ENCODE results near the gene INPPL1.
"Not testable (repeated sequence)": the region's sequence is repeated elsewhere in the genome, so short reads cannot be mapped to it uniquely, and the experiment has no call there.

Gene INPPL1

DNA sequence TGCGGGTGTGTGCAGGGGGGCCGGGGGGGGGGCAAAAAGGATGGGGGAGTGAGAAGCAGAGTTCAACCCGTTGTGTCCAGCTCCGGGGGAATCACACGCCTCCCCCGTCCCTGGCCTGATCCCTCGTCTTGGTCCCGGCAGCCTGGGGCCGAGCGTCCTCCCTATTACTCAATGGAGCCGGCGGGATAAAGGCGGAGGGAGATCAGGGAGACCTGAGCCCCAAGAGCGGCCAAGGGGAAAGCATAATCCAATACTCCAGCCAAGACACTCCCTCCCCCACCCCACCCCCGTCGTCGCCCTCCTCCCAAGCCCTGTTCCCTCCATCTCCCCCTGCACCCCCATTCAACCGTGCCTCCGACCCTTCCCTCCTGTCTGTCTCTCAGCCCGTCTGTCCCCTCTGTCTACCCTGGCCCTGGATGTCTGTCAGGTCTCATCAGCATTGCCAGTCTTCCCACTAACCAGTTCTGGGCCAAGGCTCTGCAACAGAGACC lies 16.8 kb downstream of the INPPL1 start:
- H3K4me3 ChIP-seq (ENCODE audit: low read depth, low read length) = no peak overlapping the region

DNA sequence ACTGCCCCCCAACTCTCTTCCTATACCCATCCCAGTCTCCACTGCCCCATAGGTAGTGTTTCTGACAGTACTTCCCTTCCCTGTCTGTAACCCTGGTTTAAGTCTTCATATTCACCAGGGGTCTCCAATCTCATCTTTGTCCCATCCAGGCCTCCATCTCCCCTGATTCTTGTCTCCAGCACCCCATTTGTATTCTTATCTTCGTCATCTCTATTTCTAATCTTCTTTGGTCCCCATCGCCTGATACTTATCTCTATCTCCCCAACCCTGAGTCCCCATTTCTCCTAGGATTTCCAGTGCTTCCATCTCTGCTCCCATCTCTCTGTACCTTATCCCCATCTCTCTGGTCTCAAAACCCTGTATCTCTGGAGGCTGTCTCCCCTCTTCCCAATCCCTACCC lies 17.6 kb downstream of the INPPL1 start:
- no peak overlapping the region for H3K4me3 ChIP-seq (ENCODE audit: low read depth, low read length)

DNA sequence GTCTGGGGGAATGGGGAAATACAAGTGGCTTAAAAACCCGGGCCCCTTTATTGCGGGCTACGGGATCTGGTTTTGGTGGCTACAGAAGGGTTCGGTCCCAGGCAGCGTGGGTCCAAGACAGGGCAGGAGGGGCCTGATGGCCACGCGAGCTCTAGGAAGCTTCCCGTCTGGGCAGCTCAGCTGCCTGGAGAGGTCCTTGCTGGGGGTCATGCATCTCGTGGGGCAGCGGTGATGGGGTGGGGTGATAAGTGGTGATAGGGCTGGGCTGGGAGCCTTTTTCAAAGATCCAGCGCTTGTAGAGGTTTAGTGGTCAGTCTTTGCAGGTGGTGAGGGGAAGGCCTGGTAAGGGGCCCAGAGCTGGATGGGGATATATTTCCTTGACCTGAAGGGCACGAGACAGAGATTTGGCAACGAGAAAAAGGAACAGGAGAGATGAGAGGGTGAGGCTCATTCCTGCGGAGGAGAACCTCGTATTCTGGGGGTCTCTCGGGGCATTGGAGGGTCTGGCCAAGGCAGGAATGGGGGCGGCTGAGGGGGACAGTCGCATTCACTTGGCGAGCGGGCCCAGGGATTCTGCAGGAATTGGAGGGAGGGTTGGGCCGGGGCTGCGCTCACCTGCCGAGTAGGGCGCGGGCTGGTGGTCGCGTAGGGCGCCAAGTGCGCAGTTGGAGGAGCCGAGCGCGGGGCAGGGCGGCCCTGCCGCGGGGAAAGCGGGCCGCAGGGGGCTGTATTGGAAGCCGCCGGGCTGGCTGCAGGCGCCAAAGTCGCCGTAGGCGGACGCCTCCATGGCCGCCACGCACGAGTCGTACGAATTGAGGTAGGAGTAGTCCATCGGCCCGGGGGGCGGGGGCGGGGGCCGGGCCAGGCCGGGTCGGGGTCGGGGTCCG lies 18.8 kb downstream of the INPPL1 start:
- peak overlapping the region; percentile 30 for H3K4me3 ChIP-seq (ENCODE audit: low read depth, low read length)

DNA sequence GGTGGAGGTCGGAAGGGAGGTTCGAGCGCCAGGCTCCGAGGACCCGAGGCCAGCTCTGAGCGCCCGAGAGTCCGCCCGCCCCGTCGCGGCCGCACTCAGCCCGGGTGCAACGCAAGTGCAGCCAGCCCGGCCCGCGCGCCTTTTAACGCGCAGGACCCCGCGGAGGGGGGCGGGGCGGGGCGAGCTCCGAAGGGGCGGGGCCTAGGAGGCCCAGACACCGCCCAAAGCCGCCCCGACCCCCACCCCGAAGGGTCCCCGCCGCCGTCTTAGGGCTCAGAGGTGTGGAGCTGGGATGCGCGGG lies 19.4 kb downstream of the INPPL1 start, which contains the start of gene PHOX2A:
Gene PHOX2A, minus strand, starts transcription at position 117 of the 301 bp plus-strand sequence. CDS start 172 bp downstream, outside the sequence.
- H3K4me3 ChIP-seq (ENCODE audit: low read depth, low read length) = peak within 1 kb of the TSS; percentile 39

DNA sequence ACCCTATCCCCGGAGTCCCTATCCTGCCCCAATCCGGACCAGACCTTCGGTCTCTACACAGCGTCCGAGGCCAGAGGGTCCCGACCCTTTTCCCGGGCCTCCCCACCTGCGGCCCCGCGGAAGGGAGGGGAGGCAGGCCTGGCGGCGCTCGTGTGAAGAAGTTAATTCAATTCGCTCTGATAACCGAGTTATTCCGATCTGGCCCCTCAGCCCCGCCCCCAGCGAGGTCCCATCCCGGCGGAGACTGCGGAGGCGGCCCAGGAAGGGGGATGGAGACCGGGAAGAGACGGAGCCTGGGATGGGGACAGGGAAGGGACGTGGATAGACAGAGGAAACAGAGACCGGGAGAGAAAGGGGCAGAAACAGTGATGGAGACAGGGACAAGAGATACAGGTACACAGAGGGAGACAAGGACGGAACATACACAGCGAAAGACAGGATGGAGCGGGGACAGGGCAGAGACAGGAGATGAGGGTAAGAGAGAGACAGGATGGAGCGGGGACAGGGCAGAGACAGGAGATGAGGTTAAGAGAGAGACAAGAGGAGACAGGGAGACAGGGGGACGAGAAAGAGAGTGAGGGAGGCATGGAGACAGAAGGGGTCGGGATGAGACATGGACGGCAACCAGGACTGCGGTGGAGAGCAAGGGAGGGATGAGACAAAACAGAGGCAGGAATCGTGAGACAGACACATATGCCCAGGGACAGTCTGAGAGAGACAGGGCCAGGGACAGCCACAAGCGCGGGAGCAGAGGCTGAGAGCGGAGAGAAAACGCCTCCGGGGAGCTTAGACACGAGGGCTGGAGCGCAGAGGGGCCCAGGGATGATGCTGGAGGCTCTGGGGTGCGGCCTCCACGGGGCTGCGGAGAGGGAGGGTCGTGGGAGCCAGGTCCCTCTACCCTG lies 20.0 kb downstream of the INPPL1 start:
- H3K4me3 ChIP-seq (ENCODE audit: low read depth, low read length) = peak overlapping the region; percentile 39

DNA sequence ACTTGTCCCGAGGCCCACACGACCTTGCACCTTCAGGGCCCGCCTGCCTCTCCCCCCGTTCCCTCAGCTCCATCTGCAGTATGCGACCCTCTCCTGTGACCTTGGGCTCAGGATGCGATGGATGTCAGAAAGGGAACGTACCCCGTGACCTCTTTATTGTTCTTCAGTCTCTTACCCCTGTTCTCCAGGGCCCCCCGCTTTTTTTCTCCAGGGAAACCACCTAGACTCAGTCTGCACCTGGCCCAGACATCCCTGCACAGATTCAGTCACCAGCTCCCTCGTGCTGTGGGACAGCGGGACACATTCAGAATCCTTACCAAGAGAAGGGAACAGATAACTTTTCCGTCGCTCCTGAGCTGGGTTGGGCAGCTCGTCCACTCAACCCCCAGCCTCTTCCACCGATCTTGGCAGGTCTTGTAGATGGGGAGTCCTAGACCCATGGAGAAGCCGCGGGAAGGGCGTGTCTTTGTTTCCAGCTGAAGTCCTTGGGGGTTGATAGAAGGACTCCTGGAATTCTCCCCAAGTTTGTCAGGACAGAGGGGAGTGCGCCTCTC lies 20.8 kb downstream of the INPPL1 start:
- peak overlapping the region; percentile 39 for H3K4me3 ChIP-seq (ENCODE audit: low read depth, low read length)

DNA sequence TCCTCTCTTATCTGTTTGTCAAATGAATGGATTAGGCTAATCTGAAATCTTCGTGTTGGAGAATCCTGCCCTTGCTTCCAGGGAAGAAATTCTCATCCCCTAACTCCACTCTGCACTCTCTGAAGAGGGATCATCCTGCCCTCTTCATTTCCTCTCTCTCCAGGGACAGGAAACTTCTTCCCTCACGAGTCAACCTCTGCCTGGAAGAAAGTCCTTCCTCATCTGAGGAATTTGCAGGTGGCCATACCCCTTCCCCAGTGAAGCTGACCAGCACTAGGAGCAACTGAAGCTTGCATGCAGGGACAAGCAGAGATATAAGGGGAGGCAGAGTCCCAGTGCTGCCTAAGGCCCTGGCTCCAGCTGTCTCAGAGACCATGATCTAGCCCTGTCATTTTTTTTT lies 23.0 kb downstream of the INPPL1 start:
- no peak overlapping the region for H3K4me3 ChIP-seq (ENCODE audit: low read depth, low read length)

DNA sequence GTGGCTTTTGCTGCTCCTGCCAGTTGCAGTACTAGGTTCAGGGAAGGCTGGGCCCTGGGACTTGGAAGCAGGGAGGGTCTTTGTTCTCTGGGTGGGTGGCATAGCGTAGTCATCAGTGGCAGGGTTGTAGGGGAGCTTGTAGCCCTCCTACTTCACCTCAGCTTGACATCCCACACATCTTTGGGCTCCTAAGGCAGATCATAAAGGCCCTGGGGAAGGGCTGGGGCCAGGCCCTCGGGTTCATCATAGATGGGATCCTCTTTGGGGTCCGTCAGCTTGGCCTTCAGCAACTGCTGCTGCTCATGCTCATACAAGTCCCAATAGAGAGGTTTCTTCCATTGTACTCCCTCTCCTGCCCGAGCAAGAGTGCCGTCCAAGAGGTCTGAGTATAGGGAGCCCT lies 25.4 kb downstream of the INPPL1 start:
- H3K4me3 ChIP-seq (ENCODE audit: low read depth, low read length) = no peak overlapping the region

DNA sequence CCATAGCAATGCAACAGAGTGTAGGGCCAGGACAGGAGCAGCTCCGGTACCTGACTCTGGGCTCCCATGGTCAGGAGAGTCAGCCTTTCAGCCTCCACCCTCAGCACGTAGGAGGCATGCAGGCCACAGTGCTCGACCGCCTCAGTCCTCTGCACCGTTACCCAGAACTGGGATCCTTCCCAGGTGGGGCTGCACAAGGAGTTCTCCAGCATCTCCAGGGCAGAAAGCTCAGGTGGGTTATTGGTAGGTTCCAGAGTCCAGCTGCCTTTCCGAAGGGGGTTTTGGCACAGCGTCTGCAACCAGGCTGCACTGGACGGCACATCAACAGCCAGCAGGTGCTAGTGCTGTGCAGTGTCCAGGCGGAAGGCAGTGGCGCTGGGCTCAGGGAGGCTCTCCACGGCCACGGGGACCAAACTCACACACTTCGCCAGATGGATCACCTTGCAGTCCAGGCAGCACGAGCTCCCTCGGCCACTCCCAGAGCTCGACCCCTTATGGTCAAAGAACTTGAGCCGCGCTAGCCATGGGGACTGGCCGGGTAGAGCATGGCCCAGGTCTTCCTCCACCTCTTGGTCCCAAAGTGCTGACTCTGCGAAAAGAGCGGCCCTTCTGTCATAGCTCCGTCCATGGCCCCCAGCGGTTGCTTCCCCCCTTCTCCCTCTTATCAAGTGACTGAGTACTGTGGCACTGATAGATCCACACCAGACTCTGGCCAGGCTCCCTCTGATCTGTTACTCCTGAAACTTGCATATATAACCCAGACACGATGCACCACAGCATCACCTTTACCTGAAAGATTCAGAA lies 26.3 kb downstream of the INPPL1 start:
- H3K4me3 ChIP-seq (ENCODE audit: low read depth, low read length) = no peak overlapping the region

DNA sequence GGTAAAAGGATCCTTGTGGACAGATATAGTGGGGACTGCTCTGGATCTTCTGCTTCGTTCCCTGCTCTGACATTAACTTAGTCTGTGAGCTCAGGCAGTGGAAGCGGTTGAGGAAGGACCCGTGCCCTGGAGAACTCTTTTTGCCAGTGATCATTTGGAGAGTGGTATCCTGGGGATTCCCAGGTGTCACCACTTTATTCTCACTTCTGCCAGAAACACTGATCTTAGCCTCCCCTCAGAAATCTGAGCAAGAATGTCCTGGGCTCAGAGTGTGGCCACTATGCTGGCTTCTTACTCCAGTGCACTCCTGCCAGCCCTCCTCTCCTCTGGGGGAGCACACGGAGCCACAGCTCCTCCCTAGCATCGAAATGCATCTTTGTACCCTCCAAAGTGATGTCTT lies 27.0 kb downstream of the INPPL1 start:
- H3K4me3 ChIP-seq (ENCODE audit: low read depth, low read length) = no peak overlapping the region

DNA sequence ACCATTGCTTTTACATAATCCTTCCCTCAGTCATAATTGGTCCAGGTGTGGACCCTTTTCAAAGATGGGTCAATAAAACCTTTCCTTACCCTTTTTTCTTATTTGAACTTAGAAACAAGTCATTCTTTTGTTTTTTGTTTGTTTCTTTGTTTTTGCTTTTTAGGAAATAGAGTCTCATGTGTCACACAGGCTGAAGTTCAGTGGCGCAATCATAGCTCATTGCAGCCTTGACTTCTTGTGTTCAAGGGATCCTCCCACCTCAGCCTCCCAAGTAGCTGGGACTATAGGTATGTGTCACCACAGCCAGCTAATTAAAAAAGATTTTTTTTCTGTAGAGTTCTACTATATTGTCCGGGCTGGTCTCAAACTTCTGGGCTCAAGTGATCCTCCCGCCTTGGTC lies 28.8 kb downstream of the INPPL1 start:
- H3K4me3 ChIP-seq (ENCODE audit: low read depth, low read length) = no peak overlapping the region

DNA sequence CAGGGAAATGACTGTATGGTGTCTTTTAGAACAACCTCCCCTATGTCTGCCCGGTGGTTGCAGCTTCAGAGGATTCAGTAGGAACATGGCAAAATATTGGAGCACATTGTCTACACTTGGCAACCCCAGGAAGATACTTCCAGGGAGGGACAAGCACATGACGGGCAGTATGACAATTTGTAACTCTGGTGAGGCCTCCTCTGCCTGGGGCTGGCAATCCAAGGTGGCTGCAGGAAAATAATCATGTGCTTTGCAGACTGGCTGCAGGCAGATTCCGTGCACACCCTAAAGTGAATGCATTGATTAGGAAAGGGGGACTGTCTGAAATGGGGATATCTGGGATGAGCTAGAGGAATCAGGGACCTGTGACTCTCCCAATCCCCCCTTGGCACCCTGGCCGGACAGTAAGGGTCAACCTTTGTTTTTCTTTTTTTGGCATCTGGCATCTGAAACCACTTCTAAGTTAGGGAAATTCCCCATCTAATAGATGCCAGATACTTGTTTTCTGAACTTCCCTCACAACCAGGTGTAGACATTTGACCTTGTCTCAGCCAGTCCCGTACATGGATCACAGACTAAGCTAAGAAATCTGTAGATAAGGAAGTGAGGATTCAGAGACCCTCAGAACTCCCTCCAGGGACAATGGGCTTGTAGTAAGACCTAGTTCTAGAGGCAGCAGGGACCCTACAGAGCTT lies 29.9 kb downstream of the INPPL1 start:
- H3K4me3 ChIP-seq (ENCODE audit: low read depth, low read length) = no peak overlapping the region

DNA sequence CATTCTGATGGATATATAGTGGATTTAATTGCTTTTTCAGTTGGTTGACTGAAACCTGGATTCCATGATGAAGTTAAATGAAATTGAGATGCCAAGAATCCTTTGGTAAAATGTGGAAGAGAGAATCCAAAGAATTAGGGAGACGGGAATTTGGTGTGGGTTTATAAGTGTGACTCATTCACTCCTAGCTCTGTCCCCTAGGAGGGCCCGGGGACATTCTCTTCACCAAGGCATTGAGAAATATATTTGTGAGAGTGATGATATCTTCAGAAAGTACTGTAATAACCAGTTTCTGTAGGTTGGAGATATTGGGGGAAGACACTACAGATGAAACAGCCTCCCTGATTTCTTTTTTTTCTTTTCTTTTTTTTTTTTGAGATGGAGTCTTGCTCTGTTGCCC lies 33.0 kb downstream of the INPPL1 start:
- H3K4me3 ChIP-seq (ENCODE audit: low read depth, low read length) = no peak overlapping the region

DNA sequence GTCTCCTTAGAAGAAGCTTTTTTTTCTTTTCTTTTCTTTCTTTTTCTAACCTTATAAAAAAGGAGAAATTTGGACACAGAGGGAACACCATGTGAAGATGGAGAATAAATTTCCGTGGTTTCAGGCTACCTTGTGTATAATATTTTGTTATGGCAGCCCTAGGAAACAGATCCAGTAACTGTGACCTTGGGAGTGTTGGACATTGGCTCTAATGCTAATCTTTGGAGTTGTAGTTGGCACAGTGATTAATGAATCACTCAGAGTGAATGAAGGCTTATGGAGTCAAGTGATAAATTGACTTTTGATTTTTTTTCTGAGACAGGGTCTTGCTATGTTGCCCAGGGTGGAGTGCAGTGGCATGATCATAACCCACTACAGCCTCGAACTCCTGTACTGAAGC lies 34.9 kb downstream of the INPPL1 start:
- H3K4me3 ChIP-seq (ENCODE audit: low read depth, low read length) = no peak overlapping the region

DNA sequence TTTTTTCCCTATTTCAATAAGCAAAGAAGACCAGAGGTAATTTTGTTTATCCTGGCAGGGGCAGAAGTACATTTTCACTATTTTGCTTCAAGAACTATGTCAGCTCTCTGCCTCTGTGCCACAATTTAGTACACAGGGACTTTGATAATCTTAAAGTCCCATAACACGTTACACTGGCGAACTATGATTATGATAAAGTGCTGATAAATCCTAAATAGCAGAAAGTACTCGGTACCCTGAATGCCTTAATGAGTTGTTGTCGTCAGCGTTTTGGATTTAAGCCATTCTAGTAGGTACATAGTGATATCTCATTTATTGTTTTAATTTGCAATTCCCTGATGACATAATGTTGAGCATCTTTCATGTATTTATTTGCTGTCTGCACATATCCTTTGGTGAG lies 36.0 kb downstream of the INPPL1 start:
- H3K4me3 ChIP-seq (ENCODE audit: low read depth, low read length) = no peak overlapping the region

DNA sequence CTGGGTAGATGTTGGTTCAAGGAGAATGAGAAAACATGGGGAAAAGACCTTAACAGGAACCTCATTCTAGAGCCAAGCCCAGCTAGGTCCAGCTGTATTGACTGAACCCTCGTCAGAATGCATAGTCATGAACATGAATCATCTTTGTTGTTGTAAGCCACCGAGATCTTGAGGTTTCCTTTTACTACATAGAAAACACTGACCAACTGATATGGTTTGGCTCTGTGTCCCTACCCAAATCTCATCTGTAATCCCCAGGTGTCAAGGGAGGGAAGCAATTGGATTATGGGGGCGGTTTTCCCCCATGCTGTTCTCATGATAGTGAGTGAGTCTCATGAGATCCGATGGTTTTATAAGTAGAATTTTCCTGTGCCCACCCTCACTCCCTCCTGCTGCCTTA lies 38.8 kb downstream of the INPPL1 start:
- no peak overlapping the region for H3K4me3 ChIP-seq (ENCODE audit: low read depth, low read length)

DNA sequence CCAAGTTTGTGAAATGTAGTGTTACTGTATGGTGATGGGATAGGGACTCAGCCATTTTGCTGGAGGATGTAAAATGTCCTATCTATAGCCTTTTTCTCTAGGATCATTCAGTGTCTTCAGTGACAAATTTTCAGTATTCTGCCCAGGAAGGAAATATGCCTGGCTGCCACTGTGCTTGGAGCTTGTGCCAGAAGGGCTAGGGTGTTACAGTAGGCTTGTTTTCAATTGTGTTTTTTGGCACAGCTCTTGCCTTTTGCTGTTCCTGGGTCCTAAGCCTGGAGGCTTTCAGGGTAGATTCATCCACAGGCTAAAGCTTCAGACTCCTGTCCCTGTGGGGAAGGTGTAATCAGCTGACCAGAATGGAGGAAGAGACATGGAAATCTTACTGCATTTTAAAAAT lies 41.4 kb downstream of the INPPL1 start:
- no peak overlapping the region for H3K4me3 ChIP-seq (ENCODE audit: low read depth, low read length)

DNA sequence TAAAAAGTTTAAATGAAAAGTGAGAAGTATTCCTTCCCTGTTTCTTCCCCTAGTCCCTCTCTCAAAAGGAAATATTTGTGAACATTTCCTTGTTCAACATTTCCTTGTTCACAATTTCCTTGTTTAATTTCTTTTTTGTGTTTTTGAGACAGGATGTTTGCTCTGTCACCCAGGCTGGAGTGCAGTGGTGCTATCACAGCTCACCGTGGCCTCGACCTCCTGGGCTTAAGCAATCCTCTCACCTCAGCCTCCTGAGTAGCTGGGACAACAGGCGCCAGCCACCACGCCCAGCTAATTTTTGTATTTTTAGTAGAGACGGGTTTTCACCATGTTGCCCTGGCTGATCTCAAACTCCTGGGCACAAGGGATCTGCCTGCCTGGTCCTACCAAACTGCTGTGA lies 42.4 kb downstream of the INPPL1 start:
- not testable (repeated sequence) for H3K4me3 ChIP-seq (ENCODE audit: low read depth, low read length)

DNA sequence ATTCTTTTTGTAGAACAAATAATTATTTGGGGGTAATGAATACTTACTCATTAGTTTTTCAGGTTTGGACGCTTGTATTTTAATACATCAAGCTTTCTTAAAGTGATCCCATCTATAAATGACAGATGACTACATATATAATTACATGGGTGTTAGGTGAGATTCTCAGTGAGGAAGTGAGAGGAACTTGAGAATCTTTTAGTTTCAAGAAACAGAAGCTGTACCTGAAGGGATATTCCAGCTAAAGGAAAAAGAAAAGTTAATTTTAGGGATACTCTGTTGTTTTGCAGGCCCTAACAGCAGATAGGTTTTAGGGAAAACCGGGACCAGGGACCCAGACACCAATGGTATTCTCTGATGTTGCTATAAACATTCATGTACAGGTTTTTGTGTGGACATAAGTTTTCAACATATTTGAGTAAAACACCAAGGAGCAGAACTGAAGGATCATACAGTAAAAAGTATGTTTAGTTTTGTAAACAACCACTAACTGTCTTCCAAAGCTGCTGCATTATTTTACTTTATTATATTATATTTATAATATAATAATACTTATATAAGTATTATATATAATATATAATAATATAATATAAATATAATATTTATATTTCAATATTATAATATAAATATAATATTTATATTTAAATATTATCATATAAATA lies 43.5 kb downstream of the INPPL1 start:
- H3K4me3 ChIP-seq (ENCODE audit: low read depth, low read length) = no peak overlapping the region

DNA sequence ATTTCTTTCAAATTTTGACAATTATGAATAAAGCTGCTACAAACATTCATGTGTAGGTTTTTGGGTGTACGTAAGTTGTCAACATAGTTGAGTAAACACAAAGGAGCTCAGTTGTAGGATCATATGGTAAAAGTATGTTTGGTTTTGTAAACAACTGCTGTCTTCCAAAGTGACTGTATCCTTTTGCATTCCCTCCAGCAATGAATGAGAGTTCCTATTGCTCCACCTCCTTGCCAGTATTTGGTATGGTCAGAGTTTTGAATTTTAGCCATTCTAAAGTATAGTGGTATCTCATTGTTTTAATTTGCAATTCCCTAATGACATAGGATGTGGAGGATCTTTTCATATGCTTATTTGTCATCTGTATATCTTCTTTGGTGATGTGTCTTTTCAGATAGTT lies 47.4 kb downstream of the INPPL1 start:
- no peak overlapping the region for H3K4me3 ChIP-seq (ENCODE audit: low read depth, low read length)
